Glutamatergic neuron (in vitro differentiated cells): ENCODE data around the gene DIDO1. TPM values are rescaled to one million over a fixed set of nuclear protein-coding genes. Genes with fewer than 3 reads are reported as not detected.

Experiments used
- DNase-seq: peaks from one replicate; pipeline ENCODE4 v3.0.0; 2022
- H3K27ac Mint-ChIP-seq: one replicate; pipeline ENCODE4 v1.8.0; 2020; ENCODE audit warnings: mild to moderate bottlenecking, mixed read lengths, inconsistent platforms; ENCODE audit not compliant: unreplicated experiment
- H3K27me3 Mint-ChIP-seq: one replicate; pipeline ENCODE4 v1.8.0; 2020; ENCODE audit warnings: mild to moderate bottlenecking, moderate library complexity, mixed read lengths, inconsistent platforms; ENCODE audit not compliant: unreplicated experiment
- H3K36me3 Mint-ChIP-seq: one replicate; pipeline ENCODE4 v1.8.0; 2020; ENCODE audit warnings: mild to moderate bottlenecking, mixed read lengths, inconsistent platforms; ENCODE audit not compliant: unreplicated experiment
- H3K4me1 Mint-ChIP-seq: one replicate; pipeline ENCODE4 v1.8.0; 2020; ENCODE audit warnings: mild to moderate bottlenecking, low read depth, mixed read lengths, inconsistent platforms; ENCODE audit not compliant: unreplicated experiment
- H3K4me3 Mint-ChIP-seq: one replicate; pipeline ENCODE4 v1.8.0; 2020; ENCODE audit warnings: mild to moderate bottlenecking, mixed read lengths, inconsistent platforms; ENCODE audit not compliant: unreplicated experiment
- H3K9me3 Mint-ChIP-seq: one replicate; pipeline ENCODE4 v1.8.0; 2020; ENCODE audit warnings: mild to moderate bottlenecking, moderate library complexity, mixed read lengths, inconsistent platforms; ENCODE audit not compliant: unreplicated experiment
- CTCF ChIP-seq: fragments of 200-600 bp; sonication (generic); IDR thresholded peaks from one replicate; pipeline ENCODE4 v1.5.0; 2021; ENCODE audit not compliant: partially characterized antibody, unreplicated experiment
- total RNA-seq: library from RNA; stranded (reverse); fragmentation: NEBNext Ultra II Directional; extraction: Animal tissue kit (Norgen Biotek cat#: 25700); gene quantifications from one replicate; pipeline ENCODE4 v1.2.1, GENCODE V29; 2021; ENCODE audit not compliant: unreplicated experiment

The DIDO1 gene
- total RNA-seq, 1 donor from 2014 or later = 77.8 TPM

DNA sequence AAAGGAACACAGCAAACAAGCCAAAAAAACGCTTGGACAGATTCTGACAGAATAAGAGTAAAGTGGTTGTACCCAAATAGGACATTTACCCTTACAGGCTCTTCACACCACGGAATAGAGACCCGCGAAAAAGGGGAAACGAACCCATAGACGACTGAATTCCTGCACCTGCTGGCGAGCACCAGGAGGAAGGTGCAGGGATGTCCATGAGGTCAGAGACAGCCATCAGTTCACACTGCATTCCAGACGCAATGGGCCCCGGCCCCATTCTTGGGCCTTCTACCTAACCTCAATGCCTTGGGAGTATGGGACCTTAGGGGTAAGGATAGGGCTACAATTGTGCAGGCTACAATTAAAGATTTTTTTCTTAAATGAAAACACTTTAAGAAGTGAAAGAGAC is 5.2 kb upstream of the DIDO1 start:
- Mint-ChIP-seq H3K27me3 (peaks cover 5% of the 10 kb centered on the region), H3K27ac (no peak overlapping the region), H3K36me3 (no peaks in the 10 kb centered on the region), H3K9me3 (peaks cover 9% of the 10 kb centered on the region), H3K4me1 (peaks cover 23% of the 10 kb centered on the region), H3K4me3 (no peak overlapping the region)
- TF ChIP-seq CTCF = no peak
- no peak for DNase-seq

GRCh38 chr20:62929051-62929538 is 2.8 kb upstream of the DIDO1 start:
- no peak for TF ChIP-seq CTCF
- H3K4me1 Mint-ChIP-seq = peaks cover 35% of the 10 kb centered on the region
- H3K4me3 Mint-ChIP-seq = peak overlapping the region; percentile 92
- no peaks in the 10 kb centered on the region for H3K36me3 Mint-ChIP-seq
- H3K27ac Mint-ChIP-seq = peak overlapping the region; percentile 85
- H3K9me3 Mint-ChIP-seq = peaks cover 17% of the 10 kb centered on the region
- peak; percentile 73 for DNase-seq
- peaks cover 10% of the 10 kb centered on the region for H3K27me3 Mint-ChIP-seq

DNA sequence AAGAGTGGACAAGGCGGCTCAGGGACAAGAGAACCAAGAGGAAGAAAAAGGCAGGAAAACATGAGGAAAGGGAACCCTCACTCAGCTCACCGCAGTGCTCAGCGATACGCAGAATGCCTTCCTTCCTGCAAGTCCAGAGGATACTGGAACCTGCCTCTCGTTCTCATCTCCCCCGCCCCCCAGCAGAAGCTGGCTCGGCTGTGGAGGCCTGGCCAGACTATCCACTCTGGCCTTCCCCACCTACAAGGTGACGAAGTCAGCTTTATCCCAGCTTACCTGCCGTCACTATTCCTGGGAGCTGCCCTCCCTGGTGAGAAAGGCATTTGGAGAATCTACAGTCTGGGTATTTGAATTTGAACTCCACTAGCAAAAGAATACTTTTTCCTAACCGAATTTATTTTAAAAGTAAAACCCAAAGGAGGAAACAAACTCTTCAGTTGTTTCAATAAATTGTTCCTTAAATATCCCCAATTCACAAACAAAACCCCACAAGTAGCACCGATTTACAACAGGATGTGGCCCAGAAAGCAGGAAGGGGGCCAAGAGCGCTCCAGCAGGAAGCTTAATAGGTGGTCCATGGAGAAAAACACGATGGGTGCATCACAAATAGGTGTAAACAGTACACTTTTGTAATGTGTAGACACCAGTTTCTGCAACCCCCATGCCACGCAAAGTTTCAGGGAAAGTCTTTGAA is 2.1 kb upstream of the DIDO1 start:
- Mint-ChIP-seq H3K36me3 (no peaks in the 10 kb centered on the region), H3K4me1 (peaks cover 39% of the 10 kb centered on the region), H3K9me3 (peaks cover 16% of the 10 kb centered on the region), H3K4me3 (peak overlapping the region; percentile 92), H3K27me3 (peaks cover 10% of the 10 kb centered on the region), H3K27ac (peak overlapping the region; percentile 85)
- TF ChIP-seq CTCF = no peak
- DNase-seq = no peak

DNA sequence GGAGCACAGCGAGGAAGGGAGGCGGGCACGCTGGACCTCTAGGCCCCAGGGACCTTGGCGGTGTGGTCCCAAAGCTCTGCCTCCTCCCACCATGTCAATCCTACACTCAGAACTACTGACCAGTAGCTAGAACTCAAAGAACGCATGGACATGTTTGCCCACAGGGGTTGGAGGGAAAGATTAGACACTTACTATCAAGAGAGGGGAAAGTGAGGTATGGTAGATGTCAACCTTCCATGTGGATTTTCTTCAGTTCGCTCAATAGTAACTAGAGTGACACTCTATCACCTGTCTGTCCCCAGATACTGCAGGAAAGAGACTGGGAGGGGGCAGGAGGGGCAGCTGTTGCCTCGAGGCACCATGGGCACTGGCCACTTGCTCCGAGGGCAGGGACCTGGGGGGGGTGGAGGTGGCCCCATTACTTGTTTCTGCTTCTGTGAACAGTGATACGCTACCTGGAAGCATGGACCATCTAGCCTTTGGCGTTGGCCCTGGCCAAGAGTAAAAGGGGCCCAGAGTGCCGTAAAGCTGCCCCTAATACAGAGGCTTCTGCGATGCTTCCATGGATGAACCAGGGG is 912 bp upstream of the DIDO1 start:
- DNase-seq = no peak
- no peak for TF ChIP-seq CTCF
- peaks cover 10% of the 10 kb centered on the region for H3K27me3 Mint-ChIP-seq
- H3K9me3 Mint-ChIP-seq = peaks cover 16% of the 10 kb centered on the region
- no peaks in the 10 kb centered on the region for H3K36me3 Mint-ChIP-seq
- peak overlapping the region; percentile 92 for H3K4me3 Mint-ChIP-seq
- peak overlapping the region; percentile 90 for H3K27ac Mint-ChIP-seq
- peaks cover 42% of the 10 kb centered on the region for H3K4me1 Mint-ChIP-seq
